GM19035 (cell line): ENCODE results near the gene USP19.

Experiments used
- ATAC-seq: cut with Tn5 transposase; IDR thresholded peaks from one replicate; pipeline ENCODE4 v1.9.1; 2021; ENCODE audit not compliant: unreplicated experiment

Gene USP19

DNA sequence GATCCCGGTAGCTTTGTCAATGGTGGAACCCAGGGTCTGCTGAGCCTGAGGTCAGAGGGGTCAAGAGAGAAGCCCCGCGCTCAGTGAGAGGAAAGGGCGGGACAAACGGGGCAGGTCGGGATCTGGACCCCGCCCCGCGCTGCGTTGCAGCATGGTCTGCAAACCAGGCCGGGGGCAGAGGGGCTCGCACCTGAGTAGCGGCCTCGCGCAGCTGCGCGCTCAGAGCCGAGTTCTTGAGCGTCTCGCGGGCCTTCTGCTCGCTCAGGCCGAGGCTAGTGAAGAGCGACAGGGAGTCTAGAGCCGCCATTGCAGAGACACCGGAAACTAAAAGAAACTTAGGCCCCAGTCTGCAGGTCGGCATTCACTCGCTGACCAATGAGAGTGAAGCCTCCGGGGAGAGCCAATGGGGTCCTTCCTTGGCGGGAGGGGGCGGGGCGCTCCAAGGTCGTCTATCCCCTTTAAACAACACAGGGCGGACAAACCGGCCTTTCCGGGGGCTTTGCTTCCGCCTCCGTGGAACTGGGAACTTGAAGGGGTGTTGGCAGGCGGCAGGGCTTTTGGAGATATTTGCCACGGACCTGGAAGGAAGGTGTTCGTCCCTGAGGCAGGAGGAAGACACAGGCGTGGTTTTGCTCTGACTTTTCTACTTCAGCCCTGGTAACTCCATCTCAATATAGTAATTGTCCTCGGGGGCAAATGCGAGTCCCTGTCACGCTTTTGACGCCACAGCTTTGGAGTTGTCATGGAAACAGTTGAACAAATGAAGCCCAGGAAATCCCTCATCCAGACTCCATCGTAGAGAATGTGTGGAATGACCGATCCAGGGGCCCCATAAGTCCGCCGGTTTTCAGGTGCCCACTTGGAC lies 16.0 kb downstream of the USP19 start, which contains the start of gene QARS1:
QARS1 (minus strand) TSS at position 331 of the 865 bp plus-strand sequence; CDS start at position 307, 24 bp downstream.
- peak; percentile 94 for ATAC-seq

DNA sequence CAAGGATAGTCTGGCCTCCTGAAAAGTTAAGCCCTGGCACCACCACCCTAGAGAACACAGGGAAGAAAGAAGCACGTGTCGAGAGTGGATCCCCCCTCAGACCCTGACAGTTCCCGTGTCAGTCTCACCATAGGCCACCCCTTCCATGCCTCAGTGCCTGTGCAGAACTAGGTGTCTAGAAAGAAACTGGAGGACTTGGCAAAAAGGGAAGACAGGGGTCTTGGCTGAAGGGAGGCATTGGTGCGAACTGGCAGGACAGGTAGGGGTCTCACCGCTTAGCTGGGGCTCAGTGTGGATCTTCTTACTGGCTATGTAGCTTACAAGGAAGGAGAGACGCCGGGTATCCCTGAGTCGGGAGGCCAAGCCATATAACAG lies 16.6 kb downstream of the USP19 start:
- no peak for ATAC-seq

- ATAC-seq: no peak
These were observed 20.5 kb downstream of the USP19 start for GRCh38 chr3:49100046-49100615.

GRCh38 chr3:49098910-49099630 lies 21.6 kb downstream of the USP19 start:
- no peak for ATAC-seq

DNA sequence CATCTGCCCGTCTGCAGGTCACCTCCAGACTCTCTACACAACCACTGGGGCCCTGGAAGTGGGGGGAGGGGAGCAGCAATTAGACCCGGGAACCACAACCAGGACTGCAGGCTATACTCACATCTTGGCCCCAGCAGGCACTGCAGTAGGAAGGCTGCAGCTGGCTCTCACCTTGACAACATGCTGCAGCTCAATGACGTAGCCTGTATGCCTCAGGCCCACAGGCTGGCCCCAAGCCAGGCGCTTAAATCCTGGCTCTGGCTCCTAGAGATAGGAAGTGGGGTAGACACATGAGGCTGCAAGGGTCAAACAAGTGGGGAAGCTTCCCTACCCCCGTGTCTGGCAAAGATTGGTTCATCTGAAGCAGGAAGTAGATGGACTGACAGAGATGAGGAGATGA lies 22.2 kb downstream of the USP19 start:
- no peak for ATAC-seq

DNA sequence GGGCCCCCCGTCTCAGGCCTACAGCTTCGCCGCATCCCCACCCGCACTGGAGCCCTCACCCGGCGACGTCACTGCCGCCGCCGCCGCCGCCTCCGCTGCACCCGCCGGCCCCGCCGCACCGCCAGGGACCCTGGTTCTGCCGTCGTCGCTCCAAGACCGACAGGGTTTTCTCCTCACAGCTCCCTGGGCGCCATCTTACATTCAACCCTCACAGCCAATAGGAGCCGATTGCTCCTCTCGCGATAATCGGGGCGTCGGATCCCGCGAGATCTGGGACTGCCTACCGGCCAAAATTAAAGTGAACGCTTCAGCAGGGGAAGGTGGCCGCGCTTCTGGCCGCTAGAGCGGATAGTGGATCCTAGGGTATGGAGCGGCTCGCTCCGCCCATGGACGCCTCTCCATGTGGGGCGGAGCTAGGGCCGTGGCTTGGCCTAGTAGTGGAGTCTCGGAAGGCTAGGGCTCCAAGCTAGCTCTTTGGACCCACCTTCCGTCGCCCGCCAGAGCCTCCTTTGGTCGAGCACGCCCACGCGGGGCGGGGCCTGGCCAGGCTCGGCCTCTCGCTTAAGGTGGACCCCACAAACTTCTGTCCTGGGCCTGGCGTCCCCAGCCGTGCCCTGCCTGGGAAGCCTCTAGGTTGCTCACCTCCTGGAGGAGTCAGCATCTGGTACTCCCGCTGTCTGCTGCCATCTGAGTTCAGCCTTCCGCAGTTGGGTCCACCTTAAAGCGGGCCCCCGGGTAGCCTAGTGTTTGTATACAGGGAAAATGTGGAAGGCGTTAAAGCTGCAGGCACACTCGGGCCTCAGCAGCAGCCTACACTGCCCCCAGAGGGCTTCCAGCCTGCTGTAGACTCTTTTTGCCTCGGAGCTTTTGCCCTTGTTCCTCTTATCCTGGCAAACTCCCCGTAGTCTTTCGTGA lies 26.5 kb downstream of the USP19 start, which contains the start of gene QRICH1:
QRICH1 (minus strand) TSS at position 219 of the 915 bp plus-strand sequence. CDS start 17,054 bp downstream, outside the sequence.
- peak; percentile 74 for ATAC-seq

- peak; percentile 45 for ATAC-seq
These were observed 27.4 kb downstream of the USP19 start for GRCh38 chr3:49092938-49093852.

DNA sequence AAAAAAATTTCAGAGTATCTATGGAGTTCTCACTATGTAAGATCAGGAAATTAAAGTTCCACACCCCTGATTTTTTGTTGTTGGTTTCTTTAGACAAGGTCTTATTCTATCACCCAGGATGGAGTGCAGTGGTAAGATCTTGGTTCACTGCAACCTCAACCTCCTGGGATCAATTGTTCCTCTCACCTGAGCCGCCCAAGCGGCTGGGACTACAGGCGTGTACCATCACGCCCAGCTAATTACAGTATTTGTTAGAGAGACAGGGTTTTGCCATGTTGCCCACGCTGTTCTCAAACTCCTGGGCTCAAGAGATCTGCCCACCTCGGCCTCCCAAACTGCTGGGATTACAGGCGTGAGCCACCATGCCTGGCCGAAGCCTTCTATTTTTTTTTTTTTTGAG lies 39.2 kb downstream of the USP19 start:
- no peak for ATAC-seq

DNA sequence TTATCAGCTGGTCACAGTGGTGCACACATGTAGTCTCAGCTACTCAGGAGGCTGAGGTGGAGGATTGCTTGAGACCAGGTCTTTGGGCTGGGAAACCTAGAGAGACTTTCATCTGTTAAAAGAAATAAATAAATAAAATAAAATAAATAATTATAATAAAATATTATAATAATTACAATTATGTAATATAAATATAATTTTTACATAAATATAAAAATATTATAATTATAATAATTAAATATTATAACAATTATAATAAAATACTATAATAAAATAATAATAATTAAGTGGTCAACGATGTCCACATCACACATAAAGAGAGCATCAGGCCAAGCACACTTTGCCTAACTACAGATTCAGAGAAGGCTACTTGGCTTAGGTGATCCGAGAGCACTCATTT lies 41.4 kb downstream of the USP19 start:
- ATAC-seq: no peak

DNA sequence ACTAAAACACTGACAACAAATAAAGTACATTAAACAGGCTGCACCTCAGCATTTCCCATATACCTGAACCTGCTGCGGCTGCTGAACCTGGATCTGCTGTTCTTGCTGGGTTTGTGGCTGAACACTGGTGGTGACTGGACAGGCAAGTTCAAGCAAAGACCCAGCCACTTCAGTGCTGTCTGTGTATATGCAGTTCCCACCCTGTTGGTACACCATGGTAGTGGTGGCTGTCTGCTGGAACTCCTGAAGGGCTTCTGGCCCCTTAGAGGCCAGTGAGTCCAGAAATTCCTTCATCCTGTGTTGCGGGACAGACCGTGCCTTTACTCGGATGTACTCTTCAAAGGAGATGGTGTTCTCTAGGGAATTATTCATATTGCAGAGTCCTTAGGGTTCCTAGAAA lies 44.0 kb downstream of the USP19 start:
- ATAC-seq: no peak

DNA sequence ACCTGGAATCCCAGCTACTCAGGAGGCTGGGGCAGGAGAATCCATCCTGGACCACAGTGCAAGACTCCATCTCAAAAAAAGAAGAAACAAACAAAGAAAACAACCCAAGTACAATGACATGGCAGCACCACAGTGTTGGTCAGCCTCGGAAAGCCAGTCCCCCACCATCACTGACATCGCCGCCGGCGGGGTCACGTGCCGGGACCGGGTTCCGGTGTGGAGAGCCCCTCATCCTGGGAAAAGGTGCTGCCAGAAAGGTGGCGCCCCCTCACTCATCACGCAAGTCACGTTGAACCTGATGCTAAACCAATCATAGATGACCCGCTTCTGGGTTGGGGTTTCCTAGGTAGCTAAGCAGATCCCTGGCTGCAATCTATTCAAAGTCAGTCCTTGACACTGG lies 44.5 kb downstream of the USP19 start:
- no peak for ATAC-seq
